ENCODE results near the gene TRIM32.

The TRIM32 gene

DNA sequence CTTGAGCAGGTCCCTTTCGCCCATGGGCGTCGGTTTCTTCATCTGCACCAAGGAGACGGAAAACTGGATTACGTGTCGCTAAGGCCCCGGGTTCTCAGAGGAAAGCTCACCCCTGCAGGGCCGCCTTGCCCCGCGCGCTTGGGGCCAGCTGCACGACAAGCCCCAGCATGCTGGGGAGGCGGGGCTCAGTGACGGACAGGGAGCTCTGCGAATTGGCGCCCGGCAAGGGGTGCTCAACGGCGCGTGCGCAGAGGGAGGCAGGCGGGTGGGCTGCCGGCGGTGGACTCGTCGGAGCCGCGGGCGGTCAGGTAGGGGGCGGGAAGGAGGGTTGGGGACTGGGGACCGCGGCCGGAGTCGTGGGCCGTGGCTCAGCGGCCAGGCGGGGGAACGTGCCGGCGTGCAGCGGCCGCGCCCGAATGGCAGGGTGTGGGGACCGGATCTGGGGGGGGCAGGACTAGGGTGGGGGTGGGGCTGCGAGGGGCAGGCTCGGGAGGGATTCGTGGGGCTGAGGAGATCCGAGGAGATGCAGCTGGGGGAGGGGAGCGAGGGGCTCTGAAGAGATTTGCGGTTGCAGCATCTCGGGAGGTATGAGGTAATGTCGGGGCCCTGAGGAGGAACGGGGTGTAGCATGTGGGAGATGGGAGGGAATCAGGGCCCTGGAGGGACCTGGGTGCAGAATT lies at the start of gene TRIM32:
TRIM32 (plus strand) TSS at position 232 of the 680 bp plus-strand sequence. CDS start 10,438 bp downstream, outside the sequence.
- Histone ChIP-seq H3K4me3 (ENCODE audit: low read depth in 1 of 2, low read length in 1 of 2) (no peak within 1 kb of the TSS), H3K4me1 (ENCODE audit: control insufficient read depth in 1 of 2, insufficient read depth in 1 of 2, low read depth in 1 of 2, low read length in 1 of 2) (no peaks in the 10 kb centered on the region), H3K9me3 (no peaks in the 10 kb centered on the region), H3K27ac (no peak within 1 kb of the TSS), H3K36me3 (no peaks in the 10 kb centered on the region), H3K27me3 (peaks cover 55% of the 10 kb centered on the region)
- TF ChIP-seq, protein P1, sequence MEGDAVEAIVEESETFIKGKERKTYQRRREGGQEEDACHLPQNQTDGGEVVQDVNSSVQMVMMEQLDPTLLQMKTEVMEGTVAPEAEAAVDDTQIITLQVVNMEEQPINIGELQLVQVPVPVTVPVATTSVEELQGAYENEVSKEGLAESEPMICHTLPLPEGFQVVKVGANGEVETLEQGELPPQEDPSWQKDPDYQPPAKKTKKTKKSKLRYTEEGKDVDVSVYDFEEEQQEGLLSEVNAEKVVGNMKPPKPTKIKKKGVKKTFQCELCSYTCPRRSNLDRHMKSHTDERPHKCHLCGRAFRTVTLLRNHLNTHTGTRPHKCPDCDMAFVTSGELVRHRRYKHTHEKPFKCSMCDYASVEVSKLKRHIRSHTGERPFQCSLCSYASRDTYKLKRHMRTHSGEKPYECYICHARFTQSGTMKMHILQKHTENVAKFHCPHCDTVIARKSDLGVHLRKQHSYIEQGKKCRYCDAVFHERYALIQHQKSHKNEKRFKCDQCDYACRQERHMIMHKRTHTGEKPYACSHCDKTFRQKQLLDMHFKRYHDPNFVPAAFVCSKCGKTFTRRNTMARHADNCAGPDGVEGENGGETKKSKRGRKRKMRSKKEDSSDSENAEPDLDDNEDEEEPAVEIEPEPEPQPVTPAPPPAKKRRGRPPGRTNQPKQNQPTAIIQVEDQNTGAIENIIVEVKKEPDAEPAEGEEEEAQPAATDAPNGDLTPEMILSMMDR (IDR thresholded peaks at IDR 0.05) = no peak

DNA sequence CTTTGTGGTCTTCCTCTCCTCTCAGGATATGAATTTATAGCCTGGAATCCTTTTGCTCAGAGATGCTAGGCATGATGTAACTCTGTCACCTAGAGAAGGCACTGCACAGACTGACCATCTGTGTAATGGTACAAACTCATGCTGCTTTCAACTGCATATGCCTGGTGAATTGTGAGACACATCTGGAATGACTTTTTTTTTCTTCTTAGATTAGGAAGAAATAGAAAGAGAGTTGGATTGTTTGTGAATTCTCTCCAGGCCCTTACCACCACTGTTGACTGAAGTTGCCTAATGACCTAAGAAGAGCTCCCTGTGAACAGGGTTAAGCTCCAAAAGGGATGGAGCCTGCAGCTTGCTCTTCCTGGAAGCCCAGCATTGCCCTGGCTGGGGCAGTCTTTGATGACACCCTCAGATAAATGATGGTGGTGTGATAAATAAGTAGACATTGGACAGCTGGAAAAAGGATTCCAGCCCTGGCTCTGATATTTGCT lies 47.8 kb upstream of the TRIM32 start:
- H3K36me3 ChIP-seq = no peaks in the 10 kb centered on the region
- H3K4me3 ChIP-seq (ENCODE audit: low read depth in 1 of 2, low read length in 1 of 2) = no peak overlapping the region
- H3K27me3 ChIP-seq = no peaks in the 10 kb centered on the region
- H3K9me3 ChIP-seq = no peaks in the 10 kb centered on the region
- no peaks in the 10 kb centered on the region for H3K4me1 ChIP-seq (ENCODE audit: control insufficient read depth in 1 of 2, insufficient read depth in 1 of 2, low read depth in 1 of 2, low read length in 1 of 2)
- TF ChIP-seq, protein P1 (IDR thresholded peaks at IDR 0.05) = no peak
- H3K27ac ChIP-seq = no peak overlapping the region

DNA sequence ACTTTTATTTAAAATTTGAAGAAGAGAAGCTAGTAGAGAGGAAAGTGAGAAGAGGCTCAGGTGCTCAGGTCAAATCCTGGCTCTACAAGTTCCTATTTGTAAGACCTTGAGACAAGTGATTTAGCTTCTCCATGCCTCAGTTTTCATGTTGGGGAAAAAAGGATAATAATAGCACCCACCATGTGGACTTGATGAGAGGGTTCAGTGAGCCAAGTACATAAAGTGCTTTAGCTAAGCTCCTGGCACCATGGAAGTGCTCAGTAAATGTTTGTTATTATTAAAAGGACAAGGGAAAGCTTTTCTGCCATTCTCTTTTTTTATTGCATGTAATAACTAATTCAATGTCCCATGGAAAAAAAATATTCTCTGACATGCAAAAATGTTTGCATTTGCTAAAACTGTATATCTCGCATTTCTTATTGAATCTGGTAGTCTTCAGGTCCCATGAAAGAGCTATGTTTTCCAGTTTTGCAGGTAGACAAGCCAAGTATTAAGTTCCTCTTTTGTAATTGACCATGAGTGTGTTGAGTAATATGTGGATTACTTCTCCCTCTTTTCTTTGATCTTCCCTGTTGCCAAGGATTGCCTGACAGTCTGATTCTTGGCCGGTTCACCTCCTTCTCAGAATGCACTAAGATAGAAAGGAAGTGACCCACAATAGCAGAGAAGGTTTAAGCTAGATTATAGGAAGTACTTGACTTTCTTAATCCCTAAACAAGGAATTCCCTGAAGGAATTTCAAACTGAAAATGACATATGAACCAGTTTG lies 45.6 kb upstream of the TRIM32 start:
- H3K4me3 ChIP-seq (ENCODE audit: low read depth in 1 of 2, low read length in 1 of 2) = no peak overlapping the region

GRCh38 chr9:116643691-116644090 lies 43.4 kb upstream of the TRIM32 start:
- TF ChIP-seq, protein P1 (IDR thresholded peaks at IDR 0.05) = no peak
- Histone ChIP-seq H3K9me3 (no peaks in the 10 kb centered on the region), H3K27ac (no peak overlapping the region), H3K4me1 (ENCODE audit: control insufficient read depth in 1 of 2, insufficient read depth in 1 of 2, low read depth in 1 of 2, low read length in 1 of 2) (no peaks in the 10 kb centered on the region), H3K4me3 (ENCODE audit: low read depth in 1 of 2, low read length in 1 of 2) (no peak overlapping the region), H3K27me3 (no peaks in the 10 kb centered on the region), H3K36me3 (no peaks in the 10 kb centered on the region)

More for the DNA sequence above, 45.6 kb upstream of the TRIM32 start:
- Histone ChIP-seq H3K9me3 (no peaks in the 10 kb centered on the region), H3K27ac (no peak overlapping the region), H3K36me3 (no peaks in the 10 kb centered on the region), H3K4me1 (ENCODE audit: control insufficient read depth in 1 of 2, insufficient read depth in 1 of 2, low read depth in 1 of 2, low read length in 1 of 2) (no peaks in the 10 kb centered on the region), H3K27me3 (no peaks in the 10 kb centered on the region)
- TF ChIP-seq, protein P1 (IDR thresholded peaks at IDR 0.05) = no peak

- TF ChIP-seq, protein P1 (IDR thresholded peaks at IDR 0.05) = no peak
- Histone ChIP-seq H3K36me3 (no peaks in the 10 kb centered on the region), H3K27me3 (no peaks in the 10 kb centered on the region), H3K27ac (no peak overlapping the region), H3K4me1 (ENCODE audit: control insufficient read depth in 1 of 2, insufficient read depth in 1 of 2, low read depth in 1 of 2, low read length in 1 of 2) (no peaks in the 10 kb centered on the region), H3K9me3 (no peaks in the 10 kb centered on the region), H3K4me3 (ENCODE audit: low read depth in 1 of 2, low read length in 1 of 2) (no peak overlapping the region)
These were observed 42.9 kb upstream of the TRIM32 start for GRCh38 chr9:116644091-116644688.
